PC-3 (cell line): ENCODE measurements around the gene PCDHGB6.

Experiments used
- EZH2 ChIP-seq: fragments of 300-600 bp; sonication (generic); IDR thresholded peaks from one replicate; pipeline ENCODE4 v1.6.1; 2017; ENCODE audit warnings: antibody characterized with exemption, mild to moderate bottlenecking, low read length; ENCODE audit not compliant: unreplicated experiment
- EZH2phosphoT487 ChIP-seq: fragments of 300-600 bp; sonication (generic); IDR thresholded peaks from 2 replicates; pipeline ENCODE4 v1.6.1; 2018; ENCODE audit warnings: mild to moderate bottlenecking, antibody characterized with exemption, low read length, borderline replicate concordance
- TF ChIP-seq, protein P1 (sequence below): fragments of 300-600 bp; sonication (generic); conservative IDR thresholded peaks from 2 replicates; pipeline ENCODE4 v1.5.1; 2017; ENCODE audit warnings: antibody characterized with exemption, low read depth, mild to moderate bottlenecking, low read length

- TF ChIP-seq, protein P1, sequence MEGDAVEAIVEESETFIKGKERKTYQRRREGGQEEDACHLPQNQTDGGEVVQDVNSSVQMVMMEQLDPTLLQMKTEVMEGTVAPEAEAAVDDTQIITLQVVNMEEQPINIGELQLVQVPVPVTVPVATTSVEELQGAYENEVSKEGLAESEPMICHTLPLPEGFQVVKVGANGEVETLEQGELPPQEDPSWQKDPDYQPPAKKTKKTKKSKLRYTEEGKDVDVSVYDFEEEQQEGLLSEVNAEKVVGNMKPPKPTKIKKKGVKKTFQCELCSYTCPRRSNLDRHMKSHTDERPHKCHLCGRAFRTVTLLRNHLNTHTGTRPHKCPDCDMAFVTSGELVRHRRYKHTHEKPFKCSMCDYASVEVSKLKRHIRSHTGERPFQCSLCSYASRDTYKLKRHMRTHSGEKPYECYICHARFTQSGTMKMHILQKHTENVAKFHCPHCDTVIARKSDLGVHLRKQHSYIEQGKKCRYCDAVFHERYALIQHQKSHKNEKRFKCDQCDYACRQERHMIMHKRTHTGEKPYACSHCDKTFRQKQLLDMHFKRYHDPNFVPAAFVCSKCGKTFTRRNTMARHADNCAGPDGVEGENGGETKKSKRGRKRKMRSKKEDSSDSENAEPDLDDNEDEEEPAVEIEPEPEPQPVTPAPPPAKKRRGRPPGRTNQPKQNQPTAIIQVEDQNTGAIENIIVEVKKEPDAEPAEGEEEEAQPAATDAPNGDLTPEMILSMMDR, result no peak
- TF ChIP-seq EZH2 (no peak), EZH2phosphoT487 (no peak)
Observed at GRCh38 chr5:141389153-141390042, 18.4 kb upstream of the PCDHGB6 start.
